Measurements from ENCODE around the gene CRY2.

The CRY2 gene

DNA sequence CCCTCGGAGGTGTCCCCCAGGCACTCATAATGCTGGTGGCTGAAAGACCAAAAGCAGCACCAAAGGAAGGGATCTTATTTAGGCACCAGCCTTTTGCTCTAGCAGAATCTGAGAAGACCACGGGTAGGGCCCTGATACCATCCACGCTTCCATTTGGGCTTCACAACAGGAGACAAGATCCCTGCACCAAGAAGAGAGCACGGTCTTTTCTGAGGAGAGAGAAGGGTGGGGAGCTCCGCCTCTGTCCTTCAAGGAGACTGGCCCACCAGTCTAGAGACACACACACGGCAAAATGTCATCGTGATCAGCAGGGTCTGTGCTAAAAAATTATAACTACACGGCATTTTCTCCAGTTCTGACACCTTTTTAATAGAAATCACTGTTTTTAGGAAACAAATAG, 84.9 kb downstream of the CRY2 start:
- ATAC-seq (ENCODE audit: low read depth) (no peak), DNase-seq (ENCODE audit: low spot score in 2 of 2) (no peak)
- H3K4me1 Mint-ChIP-seq = peaks cover 63% of the 10 kb centered on the region
- H3K27ac Mint-ChIP-seq = peak overlapping the region; percentile 95
- H3K9me3 Mint-ChIP-seq = no peaks in the 10 kb centered on the region
- peaks cover 12% of the 10 kb centered on the region for H3K36me3 Mint-ChIP-seq
- H3K27me3 Mint-ChIP-seq = no peaks in the 10 kb centered on the region
- peak overlapping the region; percentile 86 for H3K4me3 Mint-ChIP-seq
